ENCODE measurements around the gene C1QL1.

DNA sequence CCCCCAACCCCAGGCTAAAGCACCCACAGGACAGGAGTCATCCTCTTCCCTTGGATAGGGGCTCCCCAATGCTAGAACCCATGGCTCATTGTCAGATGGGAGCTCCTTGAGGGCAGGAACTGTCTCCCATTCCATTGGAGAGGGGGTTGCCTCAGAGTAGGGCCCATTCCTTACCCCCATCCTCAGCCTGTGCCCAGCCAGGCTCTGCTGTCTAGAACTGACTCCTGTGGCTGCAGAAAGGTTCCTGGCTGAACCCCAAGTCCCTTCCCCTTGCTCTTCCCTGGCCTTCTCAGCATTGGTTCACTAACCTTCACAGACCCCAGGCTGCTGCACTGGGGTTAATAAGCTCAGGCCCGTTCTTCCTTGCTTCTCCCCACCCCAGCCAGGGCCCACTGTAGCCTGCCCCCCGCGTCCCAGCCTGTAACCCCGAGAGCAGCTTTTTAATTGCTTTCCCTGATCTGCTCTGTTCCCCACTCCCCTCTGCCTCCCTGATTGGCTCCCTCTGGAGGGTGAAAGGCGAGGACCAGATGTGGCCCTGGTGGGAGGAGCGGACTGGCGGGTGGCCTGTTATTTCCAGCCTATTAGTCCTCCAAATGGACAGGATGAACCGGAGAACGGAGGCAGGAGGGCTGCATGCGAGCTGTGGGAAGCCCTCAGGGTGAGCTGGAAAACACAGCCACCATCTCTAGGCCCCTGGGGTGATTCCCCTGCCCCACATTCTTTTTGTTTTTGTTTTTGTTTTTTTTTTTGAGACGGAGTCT, 46.8 kb downstream of the C1QL1 start:
- no peak for TF ChIP-seq MTF1 (CRISPR knock-in tag; IDR thresholded peaks at IDR 0.05)
- TF ChIP-seq, protein P1, sequence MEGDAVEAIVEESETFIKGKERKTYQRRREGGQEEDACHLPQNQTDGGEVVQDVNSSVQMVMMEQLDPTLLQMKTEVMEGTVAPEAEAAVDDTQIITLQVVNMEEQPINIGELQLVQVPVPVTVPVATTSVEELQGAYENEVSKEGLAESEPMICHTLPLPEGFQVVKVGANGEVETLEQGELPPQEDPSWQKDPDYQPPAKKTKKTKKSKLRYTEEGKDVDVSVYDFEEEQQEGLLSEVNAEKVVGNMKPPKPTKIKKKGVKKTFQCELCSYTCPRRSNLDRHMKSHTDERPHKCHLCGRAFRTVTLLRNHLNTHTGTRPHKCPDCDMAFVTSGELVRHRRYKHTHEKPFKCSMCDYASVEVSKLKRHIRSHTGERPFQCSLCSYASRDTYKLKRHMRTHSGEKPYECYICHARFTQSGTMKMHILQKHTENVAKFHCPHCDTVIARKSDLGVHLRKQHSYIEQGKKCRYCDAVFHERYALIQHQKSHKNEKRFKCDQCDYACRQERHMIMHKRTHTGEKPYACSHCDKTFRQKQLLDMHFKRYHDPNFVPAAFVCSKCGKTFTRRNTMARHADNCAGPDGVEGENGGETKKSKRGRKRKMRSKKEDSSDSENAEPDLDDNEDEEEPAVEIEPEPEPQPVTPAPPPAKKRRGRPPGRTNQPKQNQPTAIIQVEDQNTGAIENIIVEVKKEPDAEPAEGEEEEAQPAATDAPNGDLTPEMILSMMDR (CRISPR knock-in tag; IDR thresholded peaks at IDR 0.05): peak; percentile 50
- no peak for TF ChIP-seq AHR (CRISPR knock-in tag; IDR thresholded peaks at IDR 0.05)
- no peak for TF ChIP-seq SRF (IDR thresholded peaks at IDR 0.05; ENCODE audit: low read depth, low read length)
- TF ChIP-seq, protein P2, sequence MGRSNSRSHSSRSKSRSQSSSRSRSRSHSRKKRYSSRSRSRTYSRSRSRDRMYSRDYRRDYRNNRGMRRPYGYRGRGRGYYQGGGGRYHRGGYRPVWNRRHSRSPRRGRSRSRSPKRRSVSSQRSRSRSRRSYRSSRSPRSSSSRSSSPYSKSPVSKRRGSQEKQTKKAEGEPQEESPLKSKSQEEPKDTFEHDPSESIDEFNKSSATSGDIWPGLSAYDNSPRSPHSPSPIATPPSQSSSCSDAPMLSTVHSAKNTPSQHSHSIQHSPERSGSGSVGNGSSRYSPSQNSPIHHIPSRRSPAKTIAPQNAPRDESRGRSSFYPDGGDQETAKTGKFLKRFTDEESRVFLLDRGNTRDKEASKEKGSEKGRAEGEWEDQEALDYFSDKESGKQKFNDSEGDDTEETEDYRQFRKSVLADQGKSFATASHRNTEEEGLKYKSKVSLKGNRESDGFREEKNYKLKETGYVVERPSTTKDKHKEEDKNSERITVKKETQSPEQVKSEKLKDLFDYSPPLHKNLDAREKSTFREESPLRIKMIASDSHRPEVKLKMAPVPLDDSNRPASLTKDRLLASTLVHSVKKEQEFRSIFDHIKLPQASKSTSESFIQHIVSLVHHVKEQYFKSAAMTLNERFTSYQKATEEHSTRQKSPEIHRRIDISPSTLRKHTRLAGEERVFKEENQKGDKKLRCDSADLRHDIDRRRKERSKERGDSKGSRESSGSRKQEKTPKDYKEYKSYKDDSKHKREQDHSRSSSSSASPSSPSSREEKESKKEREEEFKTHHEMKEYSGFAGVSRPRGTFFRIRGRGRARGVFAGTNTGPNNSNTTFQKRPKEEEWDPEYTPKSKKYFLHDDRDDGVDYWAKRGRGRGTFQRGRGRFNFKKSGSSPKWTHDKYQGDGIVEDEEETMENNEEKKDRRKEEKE (IDR thresholded peaks at IDR 0.05): no peak
- TF ChIP-seq ATF7 (IDR thresholded peaks at IDR 0.05): no peak
- TF ChIP-seq ATF7 (CRISPR knock-in tag; IDR thresholded peaks at IDR 0.05): no peak
- no peak for TF ChIP-seq ZNF326 (CRISPR knock-in tag; IDR thresholded peaks at IDR 0.05; ENCODE audit: borderline replicate concordance)
- TF ChIP-seq, protein P3, sequence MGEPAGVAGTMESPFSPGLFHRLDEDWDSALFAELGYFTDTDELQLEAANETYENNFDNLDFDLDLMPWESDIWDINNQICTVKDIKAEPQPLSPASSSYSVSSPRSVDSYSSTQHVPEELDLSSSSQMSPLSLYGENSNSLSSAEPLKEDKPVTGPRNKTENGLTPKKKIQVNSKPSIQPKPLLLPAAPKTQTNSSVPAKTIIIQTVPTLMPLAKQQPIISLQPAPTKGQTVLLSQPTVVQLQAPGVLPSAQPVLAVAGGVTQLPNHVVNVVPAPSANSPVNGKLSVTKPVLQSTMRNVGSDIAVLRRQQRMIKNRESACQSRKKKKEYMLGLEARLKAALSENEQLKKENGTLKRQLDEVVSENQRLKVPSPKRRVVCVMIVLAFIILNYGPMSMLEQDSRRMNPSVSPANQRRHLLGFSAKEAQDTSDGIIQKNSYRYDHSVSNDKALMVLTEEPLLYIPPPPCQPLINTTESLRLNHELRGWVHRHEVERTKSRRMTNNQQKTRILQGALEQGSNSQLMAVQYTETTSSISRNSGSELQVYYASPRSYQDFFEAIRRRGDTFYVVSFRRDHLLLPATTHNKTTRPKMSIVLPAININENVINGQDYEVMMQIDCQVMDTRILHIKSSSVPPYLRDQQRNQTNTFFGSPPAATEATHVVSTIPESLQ (CRISPR knock-in tag; conservative IDR thresholded peaks at IDR 0.05): no peak
- no peak for TF ChIP-seq MED13 (CRISPR knock-in tag; IDR thresholded peaks at IDR 0.05)

All from HepG2 (cell line).